ENCODE data around the gene TATDN2.

DNA sequence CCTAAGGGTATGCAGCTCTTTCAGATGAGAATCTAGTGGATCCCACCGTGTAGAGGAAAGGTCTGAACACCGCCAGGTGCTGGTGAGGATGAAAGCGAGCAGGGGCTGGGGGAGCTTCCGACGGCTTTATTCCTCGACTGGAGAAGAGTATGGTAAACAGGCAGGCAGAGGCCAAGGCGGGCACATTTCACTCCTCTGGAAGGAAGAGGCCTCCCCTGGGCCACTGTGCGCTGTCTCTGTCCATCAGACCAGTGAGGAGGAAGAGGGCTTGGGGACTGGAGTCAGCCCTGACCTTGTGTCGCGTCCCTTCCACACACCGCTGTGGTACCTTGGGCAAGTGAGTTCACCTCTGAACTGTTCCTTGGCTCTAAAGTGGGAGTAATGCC, 40.3 kb downstream of the TATDN2 start:
- TF ChIP-seq, protein P1, sequence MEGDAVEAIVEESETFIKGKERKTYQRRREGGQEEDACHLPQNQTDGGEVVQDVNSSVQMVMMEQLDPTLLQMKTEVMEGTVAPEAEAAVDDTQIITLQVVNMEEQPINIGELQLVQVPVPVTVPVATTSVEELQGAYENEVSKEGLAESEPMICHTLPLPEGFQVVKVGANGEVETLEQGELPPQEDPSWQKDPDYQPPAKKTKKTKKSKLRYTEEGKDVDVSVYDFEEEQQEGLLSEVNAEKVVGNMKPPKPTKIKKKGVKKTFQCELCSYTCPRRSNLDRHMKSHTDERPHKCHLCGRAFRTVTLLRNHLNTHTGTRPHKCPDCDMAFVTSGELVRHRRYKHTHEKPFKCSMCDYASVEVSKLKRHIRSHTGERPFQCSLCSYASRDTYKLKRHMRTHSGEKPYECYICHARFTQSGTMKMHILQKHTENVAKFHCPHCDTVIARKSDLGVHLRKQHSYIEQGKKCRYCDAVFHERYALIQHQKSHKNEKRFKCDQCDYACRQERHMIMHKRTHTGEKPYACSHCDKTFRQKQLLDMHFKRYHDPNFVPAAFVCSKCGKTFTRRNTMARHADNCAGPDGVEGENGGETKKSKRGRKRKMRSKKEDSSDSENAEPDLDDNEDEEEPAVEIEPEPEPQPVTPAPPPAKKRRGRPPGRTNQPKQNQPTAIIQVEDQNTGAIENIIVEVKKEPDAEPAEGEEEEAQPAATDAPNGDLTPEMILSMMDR (IDR thresholded peaks at IDR 0.05; ENCODE audit: low read depth, low read length) = no peak
- no peak for TF ChIP-seq POLR2A (IDR thresholded peaks at IDR 0.05; ENCODE audit: extremely low read depth, insufficient read length)

Measured in NB4 (cell line).